Measurements from ENCODE around the gene IL1B.
"Not testable (repeated sequence)": the region's sequence is repeated elsewhere in the genome, so short reads cannot be mapped to it uniquely, and the experiment has no call there.

IL1B gene

GRCh38 chr2:112850588-112850987 is 14.0 kb upstream of the IL1B start:
- no peak for DNase-seq (ENCODE audit: low read depth in 2 of 2)

DNA sequence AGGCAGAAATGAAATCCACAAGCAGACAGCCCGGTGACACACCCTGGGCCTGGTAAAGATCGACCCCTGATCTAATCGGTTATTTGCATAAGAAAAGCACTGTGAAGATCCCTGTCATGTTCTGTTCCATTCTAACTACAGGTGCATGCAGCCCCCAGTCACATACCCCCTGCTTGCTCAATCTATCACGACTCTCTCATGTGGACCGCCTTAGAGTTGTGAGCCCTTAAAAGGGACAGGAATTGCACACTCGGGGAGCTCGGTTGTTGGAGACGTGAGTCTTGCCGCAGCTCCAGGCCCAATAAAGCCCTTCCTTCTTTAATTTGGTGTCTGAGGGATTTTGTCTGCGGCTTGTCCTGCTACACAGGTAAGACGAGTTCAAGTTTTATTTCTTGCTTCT is 13.4 kb upstream of the IL1B start:
- no peak for DNase-seq (ENCODE audit: low read depth in 2 of 2)

GRCh38 chr2:112848833-112849232 is 12.3 kb upstream of the IL1B start:
- DNase-seq (ENCODE audit: low read depth in 2 of 2): no peak

GRCh38 chr2:112846031-112846430 is 9.5 kb upstream of the IL1B start:
- DNase-seq (ENCODE audit: low read depth in 2 of 2): no peak

- DNase-seq (ENCODE audit: low read depth in 2 of 2): no peak
These were observed 7.3 kb upstream of the IL1B start for GRCh38 chr2:112843836-112844235.

DNA sequence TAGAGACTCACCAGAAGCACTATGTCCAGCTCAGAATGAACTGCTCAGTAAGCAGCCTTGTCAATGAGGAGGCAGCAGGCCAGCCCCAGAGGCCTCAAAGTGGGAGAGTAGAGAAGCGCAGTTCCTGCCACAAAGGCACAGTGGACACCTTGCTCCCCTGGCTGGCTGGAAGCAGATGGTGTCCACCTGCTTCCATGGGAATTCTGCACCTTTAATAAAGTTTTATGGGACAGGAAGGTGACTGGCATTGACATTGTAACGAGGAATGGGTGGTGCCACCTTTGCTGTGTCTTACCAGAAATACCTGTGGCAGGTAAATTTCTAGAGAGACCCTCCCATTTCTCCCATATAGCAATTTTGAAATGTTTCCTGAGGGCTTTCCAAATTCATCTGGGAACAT is 6.7 kb upstream of the IL1B start:
- no peak for DNase-seq (ENCODE audit: low read depth in 2 of 2)

GRCh38 chr2:112841295-112842044 is 4.9 kb upstream of the IL1B start:
- no peak for DNase-seq (ENCODE audit: low read depth in 2 of 2)

GRCh38 chr2:112840068-112840445 is 3.5 kb upstream of the IL1B start:
- no peak for DNase-seq (ENCODE audit: low read depth in 2 of 2)

GRCh38 chr2:112839407-112840067 is 3.0 kb upstream of the IL1B start:
- no peak for DNase-seq (ENCODE audit: low read depth in 2 of 2)

DNA sequence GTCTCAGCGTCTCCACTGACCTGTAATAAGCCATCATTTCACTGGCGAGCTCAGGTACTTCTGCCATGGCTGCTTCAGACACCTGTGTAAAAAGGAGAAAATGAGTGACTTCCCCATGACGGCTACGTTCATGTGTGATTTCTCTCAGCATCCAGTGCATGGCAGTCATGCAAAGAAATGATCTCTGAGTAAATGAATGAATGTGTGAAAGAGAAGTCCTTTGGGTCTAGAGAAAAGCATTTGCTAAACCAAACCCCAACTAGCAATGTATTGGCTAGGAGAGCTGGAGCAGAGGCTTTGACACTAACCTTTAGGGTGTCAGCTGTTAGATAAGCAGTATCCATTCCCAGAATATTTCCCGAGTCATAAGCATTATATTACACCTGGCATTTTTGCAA is 417 bp downstream of the IL1B start:
- no peak for DNase-seq (ENCODE audit: low read depth in 2 of 2)

DNA sequence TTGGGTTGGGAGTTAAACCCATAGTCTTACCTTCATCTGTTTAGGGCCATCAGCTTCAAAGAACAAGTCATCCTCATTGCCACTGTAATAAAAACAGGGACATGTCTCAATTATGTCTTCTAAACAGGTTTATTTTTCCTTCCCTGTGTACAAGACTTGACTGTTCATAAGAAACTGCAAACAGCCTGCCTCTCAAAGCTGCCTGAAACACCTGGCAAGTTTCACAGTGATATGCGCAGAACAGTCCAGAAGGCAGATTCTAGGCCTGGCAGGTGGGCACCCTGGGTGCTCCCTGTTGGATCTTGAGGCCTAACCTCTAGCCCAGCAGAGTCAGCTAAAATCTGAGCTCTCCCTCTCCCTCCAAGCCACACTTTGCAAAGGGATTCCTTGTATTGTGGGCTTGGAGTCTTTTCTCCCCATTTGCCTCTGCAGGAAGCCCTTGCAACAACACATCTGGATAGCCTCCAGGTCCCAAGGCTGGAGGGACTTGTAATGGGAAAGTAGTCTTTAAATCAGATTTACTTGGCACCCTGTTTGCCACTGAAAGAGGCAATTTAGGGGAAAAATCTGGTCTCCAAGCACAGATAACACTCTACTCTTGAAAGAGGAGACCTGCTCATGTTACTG is 930 bp downstream of the IL1B start:
- DNase-seq (ENCODE audit: low read depth in 2 of 2): no peak

GRCh38 chr2:112835061-112835501 is 1.5 kb downstream of the IL1B start:
- DNase-seq (ENCODE audit: low read depth in 2 of 2): no peak

GRCh38 chr2:112834396-112835037 is 2.1 kb downstream of the IL1B start:
- no peak for DNase-seq (ENCODE audit: low read depth in 2 of 2)

- no peak for DNase-seq (ENCODE audit: low read depth in 2 of 2)
These were observed 2.6 kb downstream of the IL1B start for GRCh38 chr2:112833976-112834375.

- not testable (repeated sequence) for DNase-seq (ENCODE audit: low read depth in 2 of 2)
These were observed 3.0 kb downstream of the IL1B start for GRCh38 chr2:112833639-112833931.

DNA sequence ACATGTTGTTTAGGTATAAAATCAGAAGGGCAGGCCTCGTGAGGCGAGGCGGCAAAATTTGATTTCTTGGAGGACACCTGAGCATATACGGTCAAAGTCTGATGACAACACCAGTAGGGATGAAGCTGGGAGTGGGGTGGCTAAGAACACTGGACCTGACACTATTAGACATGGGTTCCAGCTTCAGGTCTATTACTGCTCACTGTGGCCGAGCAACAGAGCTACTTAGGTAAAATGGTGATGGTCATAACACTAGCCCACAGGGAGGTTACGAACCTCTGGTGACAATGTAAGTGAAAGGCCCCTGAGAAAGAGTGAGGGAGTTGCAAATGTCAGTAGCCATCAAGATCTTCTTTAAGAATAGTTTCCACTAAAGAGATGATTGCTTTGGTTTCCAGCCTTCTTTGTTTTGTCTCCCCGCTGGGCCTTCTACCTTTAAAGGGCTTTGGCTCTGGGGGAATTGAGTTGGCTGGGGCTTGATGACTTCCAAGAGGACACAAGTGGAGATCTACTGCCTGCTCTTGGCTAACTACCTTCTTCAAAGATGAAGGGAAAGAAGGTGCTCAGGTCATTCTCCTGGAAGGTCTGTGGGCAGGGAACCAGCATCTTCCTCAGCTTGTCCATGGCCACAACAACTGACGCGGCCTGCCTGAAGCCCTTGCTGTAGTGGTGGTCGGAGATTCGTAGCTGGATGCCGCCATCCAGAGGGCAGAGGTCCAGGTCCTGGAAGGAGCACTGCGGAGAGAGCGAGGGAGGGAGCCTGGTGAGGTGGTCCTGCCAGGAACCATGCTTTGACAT is 3.5 kb downstream of the IL1B start:
- DNase-seq (ENCODE audit: low read depth in 2 of 2): no peak

- DNase-seq (ENCODE audit: low read depth in 2 of 2): no peak
These were observed 4.4 kb downstream of the IL1B start for GRCh38 chr2:112831946-112832840.

GRCh38 chr2:112831513-112831845 is 5.1 kb downstream of the IL1B start:
- DNase-seq (ENCODE audit: low read depth in 2 of 2): no peak

GRCh38 chr2:112830682-112831512 is 5.7 kb downstream of the IL1B start:
- DNase-seq (ENCODE audit: low read depth in 2 of 2): no peak

Measured in stimulated activated CD4-positive, alpha-beta T cell treated with anti-CD3 and anti-CD28 coated beads, Interleukin-1b, Interleukin-23, amount 100 ng/mL, for 1 hour (primary cell).